Neural progenitor cell (in vitro differentiated cells): ENCODE data around the gene SLC24A4. TPM values are rescaled to one million over a fixed set of nuclear protein-coding genes. Genes with fewer than 3 reads are reported as not detected.
A peak's percentile ranks its signal among the peaks of the same experiment; 100 is the strongest.

Experiments used
- DNase-seq: peaks from one replicate; pipeline ENCODE4 v3.0.0-alpha.2; 2016; ENCODE audit warnings: low spot score
- H2AFZ ChIP-seq: fragments of 200-600 bp; sonication (generic); replicated peaks from 2 replicates; pipeline ENCODE4 v1.6.1; 2016; ENCODE audit warnings: antibody characterized with exemption
- H3F3A ChIP-seq: fragments of 200-600 bp; sonication (generic); 2 replicates; pipeline ENCODE4 v1.6.1; 2016; ENCODE audit warnings: antibody characterized with exemption, low read depth
- H3K27ac ChIP-seq: fragments of 200-600 bp; sonication (generic); 2 replicates; pipeline ENCODE4 v1.5.1; 2016; ENCODE audit warnings: mild to moderate bottlenecking
- H3K27me3 ChIP-seq: fragments of 200-600 bp; sonication (generic); 2 replicates; pipeline ENCODE4 v1.6.1; 2016; ENCODE audit warnings: mild to moderate bottlenecking, moderate library complexity
- H3K36me3 ChIP-seq: fragments of 200-600 bp; sonication (generic); 2 replicates; pipeline ENCODE4 v1.5.1; 2016
- H3K4me1 ChIP-seq: fragments of 200-600 bp; sonication (generic); 2 replicates; pipeline ENCODE4 v1.6.1; 2016; ENCODE audit warnings: mixed run types
- H3K4me2 ChIP-seq: fragments of 200-600 bp; sonication (generic); 2 replicates; pipeline ENCODE4 v1.6.1; 2016
- H3K4me3 ChIP-seq: fragments of 200-600 bp; sonication (generic); 2 replicates; pipeline ENCODE4 v1.5.1; 2016
- H3K79me2 ChIP-seq: fragments of 200-600 bp; sonication (generic); 2 replicates; pipeline ENCODE4 v1.6.1; 2016; ENCODE audit warnings: low read depth
- H3K9ac ChIP-seq: fragments of 200-600 bp; sonication (generic); 2 replicates; pipeline ENCODE4 v1.6.1; 2016
- H3K9me3 ChIP-seq: fragments of 200-600 bp; sonication (generic); 2 replicates; pipeline ENCODE4 v1.5.1; 2016; ENCODE audit warnings: low read depth
- H4K20me1 ChIP-seq: fragments of 200-600 bp; sonication (generic); 2 replicates; pipeline ENCODE4 v1.6.1; 2016; ENCODE audit warnings: low read depth
- H3K27ac Mint-ChIP-seq: 3 replicates; pipeline ENCODE4 v1.8.0; 2021; ENCODE audit warnings: mixed read lengths
- H3K27me3 Mint-ChIP-seq: 2 replicates; pipeline ENCODE4 v1.8.0; 2022; ENCODE audit warnings: low read depth, mild to moderate bottlenecking, inconsistent platforms, moderate library complexity, mixed read lengths; ENCODE audit not compliant: insufficient read depth
- H3K36me3 Mint-ChIP-seq: 3 replicates; pipeline ENCODE4 v1.8.0; 2021; ENCODE audit warnings: mixed read lengths
- H3K4me1 Mint-ChIP-seq: 3 replicates; pipeline ENCODE4 v1.8.0; 2021; ENCODE audit warnings: mixed read lengths
- H3K4me3 Mint-ChIP-seq: 3 replicates; pipeline ENCODE4 v1.8.0; 2021; ENCODE audit warnings: mild to moderate bottlenecking, moderate library complexity, mixed read lengths
- H3K9me3 Mint-ChIP-seq: 3 replicates; pipeline ENCODE4 v1.8.0; 2020; ENCODE audit warnings: mixed read lengths
- EZH2 ChIP-seq: fragments of 200-600 bp; sonication (generic); IDR thresholded peaks from 2 replicates; pipeline ENCODE4 v1.6.1; 2017; ENCODE audit warnings: antibody characterized with exemption, mild to moderate bottlenecking, moderate library complexity
- EZH2phosphoT487 ChIP-seq: fragments of 200-600 bp; sonication (generic); IDR thresholded peaks from 2 replicates; pipeline ENCODE4 v1.6.1; 2017; ENCODE audit warnings: antibody characterized with exemption
- total RNA-seq: library from RNA; depleted of rRNA; stranded (reverse); fragments of >200 nt; gene quantifications from 2 replicates; pipeline ENCODE4 v1.2.3, GENCODE V29; 2015; ENCODE audit warnings: low replicate concordance
- TF ChIP-seq, protein P1 (sequence below): fragments of 200-600 bp; sonication (generic); IDR thresholded peaks from 2 replicates; pipeline ENCODE4 v1.5.1; 2017; ENCODE audit warnings: antibody characterized with exemption, mild to moderate bottlenecking

The SLC24A4 gene
- total RNA-seq, 1 donor from 2014 or later: 0.73 TPM

DNA sequence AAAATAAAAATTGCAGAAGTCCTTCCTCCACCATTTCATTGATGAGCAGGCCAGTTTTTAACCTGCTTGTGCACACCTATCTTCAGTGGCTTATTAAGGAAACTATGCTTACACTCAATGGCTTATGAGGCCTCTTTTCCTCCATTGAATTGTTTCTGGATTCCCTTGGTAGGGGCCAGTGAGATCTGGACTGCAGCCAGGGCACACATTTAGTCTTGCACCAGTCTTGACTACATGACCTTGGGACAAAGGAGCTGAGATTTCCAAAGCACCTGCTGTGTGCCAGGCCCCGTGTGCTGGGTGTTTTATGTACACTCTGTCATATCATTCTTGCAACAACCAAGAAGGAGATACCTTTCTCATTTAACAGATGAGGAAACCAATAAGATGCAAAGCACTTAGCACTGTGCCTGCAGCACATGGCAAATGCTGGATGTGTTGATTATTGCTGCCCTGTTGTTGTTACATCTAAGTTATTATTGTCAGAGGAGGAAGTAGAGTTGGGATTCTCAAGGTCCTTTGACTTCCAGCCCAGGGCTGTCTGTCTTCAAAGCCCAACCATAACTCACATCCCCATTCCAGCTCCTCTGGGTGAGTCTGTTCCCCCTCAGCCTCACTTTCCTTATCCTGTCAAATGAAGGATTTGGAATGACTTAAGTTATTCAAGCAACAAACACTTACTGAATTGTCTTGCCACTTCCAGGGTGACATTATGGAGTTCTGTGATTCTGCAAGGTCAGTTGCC is 159.0 kb downstream of the SLC24A4 start:
- H3K27me3 Mint-ChIP-seq: peaks cover 4% of the 10 kb centered on the region
- H3K27ac Mint-ChIP-seq: peak overlapping the region; percentile 57
- no peaks in the 10 kb centered on the region for H3K36me3 Mint-ChIP-seq
- TF ChIP-seq EZH2: no peak
- DNase-seq: no peak
- Histone ChIP-seq H3K4me1 (no peaks in the 10 kb centered on the region), H2AFZ (no peak overlapping the region), H3K79me2 (no peaks in the 10 kb centered on the region), H3F3A (no peaks in the 10 kb centered on the region), H3K9me3 (no peaks in the 10 kb centered on the region), H3K9ac (no peak overlapping the region), H3K27ac (no peak overlapping the region), H3K4me2 (no peak overlapping the region), H4K20me1 (no peaks in the 10 kb centered on the region), H3K36me3 (no peaks in the 10 kb centered on the region), H3K27me3 (no peaks in the 10 kb centered on the region), H3K4me3 (no peak overlapping the region)
- H3K9me3 Mint-ChIP-seq: peaks cover 6% of the 10 kb centered on the region
- H3K4me3 Mint-ChIP-seq: no peak overlapping the region
- H3K4me1 Mint-ChIP-seq: peaks cover 2% of the 10 kb centered on the region

DNA sequence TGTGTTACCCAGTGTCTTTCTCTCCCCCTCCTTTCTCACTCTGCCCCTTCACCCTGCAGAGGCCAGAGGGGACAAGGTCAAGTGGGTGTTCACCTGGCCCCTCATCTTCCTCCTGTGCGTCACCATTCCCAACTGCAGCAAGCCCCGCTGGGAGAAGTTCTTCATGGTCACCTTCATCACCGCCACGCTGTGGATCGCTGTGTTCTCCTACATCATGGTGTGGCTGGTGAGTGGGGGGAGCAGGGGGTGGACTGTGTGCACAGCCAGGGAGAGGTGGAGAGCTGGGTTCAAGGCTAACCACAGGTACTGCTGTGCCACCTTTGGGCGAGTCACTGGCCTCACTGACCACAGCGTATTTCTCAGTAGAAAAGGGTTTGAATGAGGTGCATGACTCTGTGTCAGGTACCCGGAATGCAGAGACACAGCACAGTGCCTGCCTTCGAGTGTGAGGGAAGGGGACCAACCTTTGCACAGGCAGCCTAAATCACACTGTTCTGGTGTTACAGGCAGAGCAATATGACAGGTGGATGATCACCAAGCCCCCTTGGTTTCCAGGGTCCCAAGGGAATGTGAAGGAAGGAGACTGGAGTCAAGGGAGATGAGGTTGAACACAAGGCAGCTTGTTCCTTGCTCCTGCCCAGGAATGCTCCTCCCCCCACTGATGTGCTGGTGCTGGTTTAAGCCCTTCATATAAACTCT is 159.8 kb downstream of the SLC24A4 start:
- Mint-ChIP-seq H3K4me1 (peaks cover 10% of the 10 kb centered on the region), H3K4me3 (no peak overlapping the region), H3K9me3 (peaks cover 6% of the 10 kb centered on the region), H3K36me3 (no peaks in the 10 kb centered on the region), H3K27ac (no peak overlapping the region), H3K27me3 (peaks cover 4% of the 10 kb centered on the region)
- no peak overlapping the region for H3K4me2 ChIP-seq
- no peak overlapping the region for H3K27ac ChIP-seq
- TF ChIP-seq EZH2 (no peak), EZH2phosphoT487 (no peak)
- TF ChIP-seq, protein P1, sequence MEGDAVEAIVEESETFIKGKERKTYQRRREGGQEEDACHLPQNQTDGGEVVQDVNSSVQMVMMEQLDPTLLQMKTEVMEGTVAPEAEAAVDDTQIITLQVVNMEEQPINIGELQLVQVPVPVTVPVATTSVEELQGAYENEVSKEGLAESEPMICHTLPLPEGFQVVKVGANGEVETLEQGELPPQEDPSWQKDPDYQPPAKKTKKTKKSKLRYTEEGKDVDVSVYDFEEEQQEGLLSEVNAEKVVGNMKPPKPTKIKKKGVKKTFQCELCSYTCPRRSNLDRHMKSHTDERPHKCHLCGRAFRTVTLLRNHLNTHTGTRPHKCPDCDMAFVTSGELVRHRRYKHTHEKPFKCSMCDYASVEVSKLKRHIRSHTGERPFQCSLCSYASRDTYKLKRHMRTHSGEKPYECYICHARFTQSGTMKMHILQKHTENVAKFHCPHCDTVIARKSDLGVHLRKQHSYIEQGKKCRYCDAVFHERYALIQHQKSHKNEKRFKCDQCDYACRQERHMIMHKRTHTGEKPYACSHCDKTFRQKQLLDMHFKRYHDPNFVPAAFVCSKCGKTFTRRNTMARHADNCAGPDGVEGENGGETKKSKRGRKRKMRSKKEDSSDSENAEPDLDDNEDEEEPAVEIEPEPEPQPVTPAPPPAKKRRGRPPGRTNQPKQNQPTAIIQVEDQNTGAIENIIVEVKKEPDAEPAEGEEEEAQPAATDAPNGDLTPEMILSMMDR: no peak
- no peak for DNase-seq
- no peak overlapping the region for H3K4me3 ChIP-seq
- H3K27me3 ChIP-seq: no peaks in the 10 kb centered on the region
- H3K4me1 ChIP-seq: no peaks in the 10 kb centered on the region
- H3F3A ChIP-seq: no peaks in the 10 kb centered on the region
- no peaks in the 10 kb centered on the region for H4K20me1 ChIP-seq
- no peaks in the 10 kb centered on the region for H3K36me3 ChIP-seq
- no peak overlapping the region for H3K9ac ChIP-seq
- no peak overlapping the region for H2AFZ ChIP-seq
- H3K79me2 ChIP-seq: no peaks in the 10 kb centered on the region
- H3K9me3 ChIP-seq: no peaks in the 10 kb centered on the region

DNA sequence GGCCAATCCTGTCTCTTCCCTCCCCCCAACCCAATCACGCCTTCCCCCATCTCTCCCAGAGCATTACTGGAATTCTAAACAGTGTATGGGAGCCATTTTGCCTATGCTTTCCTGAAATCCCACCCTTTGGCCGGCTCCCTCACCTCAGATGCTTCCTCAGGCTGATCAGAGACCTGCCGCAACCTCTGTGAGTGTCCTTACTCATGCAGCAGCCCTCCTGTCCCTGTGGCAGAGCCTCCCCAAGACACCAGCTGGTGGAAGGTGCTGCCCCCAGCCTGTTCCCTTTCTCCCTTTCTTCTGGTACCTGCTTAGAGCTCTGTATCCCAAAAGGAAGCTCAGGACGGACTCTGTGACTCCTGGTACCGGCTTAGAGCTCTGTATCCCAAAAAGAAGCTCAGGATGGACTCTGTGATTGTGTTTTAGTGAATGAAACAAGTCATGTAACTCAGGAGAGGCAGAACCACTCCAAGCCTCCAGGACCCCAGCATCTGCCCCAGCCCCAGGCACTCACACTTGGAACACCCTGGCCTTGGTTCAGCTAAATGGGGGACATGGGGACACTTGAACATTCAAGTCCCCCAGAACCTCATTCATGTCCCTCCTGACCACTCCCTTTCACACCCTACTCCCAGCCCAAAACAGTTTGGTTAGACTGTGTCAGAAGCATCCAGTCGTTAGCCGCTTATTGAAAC is 161.3 kb downstream of the SLC24A4 start:
- Histone ChIP-seq H3K79me2 (no peaks in the 10 kb centered on the region), H3K4me3 (no peak overlapping the region), H3F3A (no peaks in the 10 kb centered on the region), H3K9ac (no peak overlapping the region), H3K4me2 (no peak overlapping the region), H3K9me3 (no peaks in the 10 kb centered on the region), H3K27me3 (no peaks in the 10 kb centered on the region), H3K36me3 (no peaks in the 10 kb centered on the region), H2AFZ (peak overlapping the region; percentile 42), H3K4me1 (no peaks in the 10 kb centered on the region), H4K20me1 (no peaks in the 10 kb centered on the region), H3K27ac (no peak overlapping the region)
- no peak for DNase-seq
- Mint-ChIP-seq H3K36me3 (no peaks in the 10 kb centered on the region), H3K4me3 (no peak overlapping the region), H3K27ac (no peak overlapping the region), H3K9me3 (peaks cover 6% of the 10 kb centered on the region), H3K27me3 (peaks cover 10% of the 10 kb centered on the region), H3K4me1 (peaks cover 15% of the 10 kb centered on the region)
- TF ChIP-seq EZH2 (no peak), EZH2phosphoT487 (no peak)
- TF ChIP-seq, protein P1: no peak
